AG09309 (cell line): Measurements from ENCODE around the gene ANO3.
A peak's percentile ranks its signal among the peaks of the same experiment; 100 is the strongest.
"Not testable (repeated sequence)": the region's sequence is repeated elsewhere in the genome, so short reads cannot be mapped to it uniquely, and the experiment has no call there.

Experiments used
- DNase-seq: peaks from one replicate; pipeline ENCODE4 v3.0.0-alpha.2; 2010; ENCODE audit warnings: low read depth
- H3K4me3 ChIP-seq: 2 replicates; pipeline ENCODE4 v1.5.1; 2011; ENCODE audit warnings: mild to moderate bottlenecking, low read depth, low read length, moderate library complexity; ENCODE audit not compliant: control insufficient read depth
- TF ChIP-seq, protein P1 (sequence below): IDR thresholded peaks from 2 replicates; pipeline ENCODE4 v1.5.1; 2011; ENCODE audit warnings: mild to moderate bottlenecking, low read depth, low read length, inconsistent platforms; ENCODE audit not compliant: insufficient read depth, control insufficient read depth; ENCODE audit errors: missing control alignments

Gene ANO3

DNA sequence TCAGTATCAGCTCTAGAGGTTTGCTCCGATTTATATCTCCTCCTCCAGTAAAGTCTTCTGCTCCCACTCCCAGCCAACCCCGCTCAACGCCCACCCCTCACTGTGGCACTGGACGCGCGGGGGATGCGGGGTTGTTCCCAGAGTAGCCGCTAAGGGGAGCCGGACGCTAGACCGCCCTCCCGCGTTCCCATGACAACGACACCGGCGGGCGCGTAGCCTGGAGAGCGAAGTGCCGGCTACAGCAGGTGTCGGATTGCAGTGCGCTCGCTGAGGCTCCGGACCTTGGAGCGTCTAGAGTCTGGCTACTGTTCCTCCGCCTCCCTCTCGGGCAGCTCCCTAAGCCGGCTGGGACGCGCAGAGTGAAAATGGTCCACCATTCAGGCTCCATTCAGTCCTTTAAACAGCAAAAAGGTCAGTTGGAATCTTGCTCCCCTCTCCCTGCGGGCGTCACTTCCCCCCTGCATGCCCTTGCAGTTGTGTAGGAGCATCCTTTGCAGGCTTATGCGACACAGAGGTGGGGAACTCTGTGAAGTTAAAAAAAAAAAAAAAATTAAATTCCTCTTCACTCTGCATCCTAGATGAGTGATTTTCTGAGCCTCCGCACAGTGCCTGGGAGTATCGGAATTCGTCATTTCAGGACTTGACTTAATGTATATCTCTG is at the start of gene ANO3:
Gene ANO3 (plus strand): TSS at position 220 of the 661 bp plus-strand sequence. CDS start 146 bp downstream, at position 366.
- DNase-seq = peak; percentile 18
- H3K4me3 ChIP-seq = peak within 1 kb of the TSS; percentile 23
- TF ChIP-seq, protein P1, sequence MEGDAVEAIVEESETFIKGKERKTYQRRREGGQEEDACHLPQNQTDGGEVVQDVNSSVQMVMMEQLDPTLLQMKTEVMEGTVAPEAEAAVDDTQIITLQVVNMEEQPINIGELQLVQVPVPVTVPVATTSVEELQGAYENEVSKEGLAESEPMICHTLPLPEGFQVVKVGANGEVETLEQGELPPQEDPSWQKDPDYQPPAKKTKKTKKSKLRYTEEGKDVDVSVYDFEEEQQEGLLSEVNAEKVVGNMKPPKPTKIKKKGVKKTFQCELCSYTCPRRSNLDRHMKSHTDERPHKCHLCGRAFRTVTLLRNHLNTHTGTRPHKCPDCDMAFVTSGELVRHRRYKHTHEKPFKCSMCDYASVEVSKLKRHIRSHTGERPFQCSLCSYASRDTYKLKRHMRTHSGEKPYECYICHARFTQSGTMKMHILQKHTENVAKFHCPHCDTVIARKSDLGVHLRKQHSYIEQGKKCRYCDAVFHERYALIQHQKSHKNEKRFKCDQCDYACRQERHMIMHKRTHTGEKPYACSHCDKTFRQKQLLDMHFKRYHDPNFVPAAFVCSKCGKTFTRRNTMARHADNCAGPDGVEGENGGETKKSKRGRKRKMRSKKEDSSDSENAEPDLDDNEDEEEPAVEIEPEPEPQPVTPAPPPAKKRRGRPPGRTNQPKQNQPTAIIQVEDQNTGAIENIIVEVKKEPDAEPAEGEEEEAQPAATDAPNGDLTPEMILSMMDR = peak; percentile 70

DNA sequence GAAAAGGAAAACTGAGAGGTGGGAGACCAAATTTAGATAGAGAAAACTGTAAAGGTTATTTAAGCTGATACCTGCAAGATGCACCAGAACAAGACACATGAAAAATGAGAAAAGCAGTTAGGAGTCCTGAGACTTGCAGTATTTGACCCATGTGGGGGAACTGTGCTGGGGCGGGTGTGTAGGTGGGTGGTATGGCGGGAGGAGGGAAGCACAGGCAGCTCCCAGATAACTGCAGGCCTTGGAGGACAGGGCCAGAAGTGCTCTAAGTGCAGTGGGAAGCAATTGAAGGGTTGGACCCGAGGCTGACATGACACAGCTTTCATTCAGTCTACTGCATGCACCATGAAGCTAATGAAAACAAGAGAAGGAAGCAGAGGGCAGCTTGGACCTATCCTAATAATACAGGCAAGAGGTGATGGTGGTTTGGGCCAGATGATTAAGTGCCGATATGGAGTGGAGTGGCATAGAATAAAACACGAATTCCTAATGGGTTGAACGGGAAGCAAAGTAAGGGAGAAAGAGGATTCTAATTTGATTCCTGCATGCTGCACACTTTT is 48.0 kb upstream of the ANO3 start:
- no peak for DNase-seq
- TF ChIP-seq, protein P1 = no peak
- no peak overlapping the region for H3K4me3 ChIP-seq

DNA sequence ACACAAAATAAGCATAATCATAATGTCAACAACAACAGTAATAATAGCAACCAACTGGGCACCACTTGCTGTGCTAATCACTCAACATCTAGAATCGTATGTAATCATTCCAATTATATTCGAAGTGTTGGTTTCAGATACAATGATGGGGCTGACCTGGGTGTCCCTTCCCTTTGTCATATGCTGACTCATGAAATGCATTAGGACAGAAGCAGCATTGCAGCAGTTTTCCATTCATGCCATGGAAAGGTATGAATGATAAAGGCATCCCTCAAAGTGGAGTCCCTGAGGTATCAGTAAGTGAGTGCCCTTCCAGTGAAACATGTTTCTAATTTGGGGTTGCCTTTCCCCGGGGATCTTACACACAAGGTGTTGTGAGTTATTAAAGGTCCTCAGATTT is 46.3 kb upstream of the ANO3 start:
- TF ChIP-seq, protein P1 = no peak
- no peak overlapping the region for H3K4me3 ChIP-seq
- DNase-seq = no peak

DNA sequence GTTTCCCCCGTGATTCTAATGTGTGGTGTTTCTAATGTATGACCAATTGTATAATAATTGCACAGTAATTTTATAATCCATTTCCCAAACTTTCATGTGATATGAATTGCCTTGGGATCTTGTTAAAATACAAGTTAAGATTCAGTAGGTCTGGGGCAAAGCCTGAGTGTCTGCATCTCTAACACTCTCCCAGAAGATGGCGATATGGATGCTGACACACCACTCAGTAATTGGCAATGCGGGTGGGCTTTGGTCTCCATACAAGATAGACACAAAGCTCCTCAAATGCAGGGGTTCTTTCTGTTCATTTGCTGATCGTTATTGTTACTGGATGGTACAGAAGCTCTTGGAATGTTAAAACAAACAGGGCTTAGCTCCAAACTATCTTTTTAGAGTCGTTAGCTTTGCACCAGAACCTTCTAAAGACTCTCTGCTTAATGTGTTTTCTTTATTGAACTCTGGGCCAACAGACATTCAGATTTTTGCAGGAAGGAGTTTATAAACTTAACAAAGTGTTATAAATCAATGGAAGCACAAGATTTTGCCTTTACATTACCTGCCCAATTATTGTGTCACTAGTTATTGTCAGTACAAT is 45.4 kb upstream of the ANO3 start:
- TF ChIP-seq, protein P1 = peak; percentile 50
- no peak for DNase-seq
- H3K4me3 ChIP-seq = no peak overlapping the region

DNA sequence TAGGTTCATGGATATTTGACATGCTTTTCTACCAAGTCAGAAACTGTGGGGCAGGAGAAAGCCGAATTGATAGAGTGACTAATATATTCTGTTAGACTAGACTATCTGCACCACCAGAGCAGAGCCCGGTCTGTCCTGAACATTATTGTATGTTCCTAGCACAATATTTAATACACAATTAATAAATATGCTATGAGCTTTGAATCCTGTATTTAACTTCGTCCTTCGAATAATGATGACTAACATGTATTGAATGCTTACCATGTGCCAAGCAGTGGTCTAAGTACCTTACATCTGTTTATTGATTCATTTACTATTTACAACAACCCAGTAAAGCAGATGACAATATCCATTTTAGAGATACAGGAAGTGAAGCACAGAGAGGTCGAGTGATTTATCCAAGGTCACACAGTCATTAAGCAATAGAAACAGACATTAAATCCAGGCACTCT is 44.8 kb upstream of the ANO3 start:
- DNase-seq = no peak
- H3K4me3 ChIP-seq = no peak overlapping the region
- TF ChIP-seq, protein P1 = no peak

DNA sequence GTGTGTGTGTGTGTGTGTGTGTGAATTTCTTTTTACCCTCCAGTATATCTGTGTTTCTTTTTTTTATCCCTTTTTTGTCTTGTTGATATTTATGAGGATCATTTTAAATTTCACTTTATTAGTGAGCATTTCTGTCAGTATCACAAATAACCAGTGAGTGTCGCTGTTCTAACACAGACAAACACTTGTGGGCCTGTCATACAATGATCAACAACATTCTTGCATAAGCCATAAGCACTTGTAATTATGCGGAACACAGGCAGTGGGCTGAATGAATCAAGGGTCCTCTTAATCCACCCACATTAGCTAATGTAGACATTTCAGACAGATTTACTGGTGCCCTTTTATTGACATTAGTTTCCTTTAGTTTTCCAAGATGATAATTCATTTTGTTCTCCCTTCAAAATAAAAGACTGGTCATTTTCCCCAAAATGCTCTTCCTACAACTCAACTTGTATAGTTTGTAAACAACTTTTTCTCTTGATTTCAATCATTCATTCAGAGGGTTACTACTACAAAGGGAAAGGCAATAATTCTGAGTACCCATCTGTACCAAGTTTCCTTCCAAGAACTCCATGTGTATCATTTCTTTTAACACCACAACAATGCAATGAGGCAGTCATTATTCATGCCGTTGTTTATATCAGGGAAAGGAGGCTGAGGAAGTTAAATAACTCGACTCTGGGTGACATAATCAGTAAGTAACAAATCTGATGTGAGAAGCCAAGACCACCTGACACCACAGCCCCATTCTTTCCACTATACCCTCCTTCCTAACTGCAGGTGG is 34.5 kb upstream of the ANO3 start:
- H3K4me3 ChIP-seq = no peak overlapping the region
- TF ChIP-seq, protein P1 = peak; percentile 69
- DNase-seq = peak; percentile 66

DNA sequence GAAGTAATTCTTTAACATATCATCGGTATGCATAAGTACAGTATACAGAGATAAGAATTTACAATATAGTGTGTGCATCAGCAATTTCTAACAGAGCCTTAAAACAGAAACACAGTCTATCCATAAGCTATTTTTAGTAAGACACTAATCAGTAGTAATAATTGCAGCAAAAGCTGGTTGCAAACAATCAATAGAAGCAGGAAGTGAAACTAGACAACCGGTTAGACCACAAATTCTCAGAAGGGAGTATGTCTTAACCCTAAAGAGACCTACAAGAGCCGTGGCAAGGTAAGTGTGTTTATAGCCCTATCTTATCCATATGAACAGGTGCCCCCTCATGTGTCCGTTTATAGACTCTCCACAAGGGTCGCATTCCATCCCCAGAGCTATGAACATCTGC is 15.6 kb upstream of the ANO3 start:
- not testable (repeated sequence) for DNase-seq

More for the DNA sequence above, 15.6 kb upstream of the ANO3 start:
- not testable (repeated sequence) for H3K4me3 ChIP-seq
